H9 (cell line): ENCODE data around the gene RNF224. TPM values are rescaled to one million over a fixed set of nuclear protein-coding genes. Genes with fewer than 3 reads are reported as not detected.

Experiments
- DNase-seq: peaks from one replicate; pipeline ENCODE4 v3.0.0-alpha.2; 2017
- H2AFZ ChIP-seq: one replicate; pipeline ENCODE4 v1.6.1; 2013; ENCODE audit warnings: mild to moderate bottlenecking, low read length, control low read depth, moderate library complexity
- H2AK5ac ChIP-seq: 2 replicates; pipeline ENCODE4 v1.6.1; 2013; ENCODE audit warnings: low read length, control low read depth, mixed read lengths; ENCODE audit not compliant: insufficient read length
- H2BK120ac ChIP-seq: one replicate; pipeline ENCODE4 v1.6.1; 2013; ENCODE audit warnings: low read depth, mild to moderate bottlenecking, low read length, control low read depth, inconsistent platforms; ENCODE audit not compliant: poor library complexity, severe bottlenecking
- H2BK12ac ChIP-seq: 2 replicates; pipeline ENCODE4 v1.6.1; 2013; ENCODE audit warnings: low read length, control low read depth, mixed read lengths, low read depth; ENCODE audit not compliant: insufficient read length
- H2BK15ac ChIP-seq: 2 replicates; pipeline ENCODE4 v1.6.1; 2013; ENCODE audit warnings: low read depth, low read length, control low read depth
- H2BK20ac ChIP-seq: one replicate; pipeline ENCODE4 v1.6.1; 2013; ENCODE audit warnings: low read depth, mild to moderate bottlenecking, low read length, control low read depth, inconsistent platforms; ENCODE audit not compliant: poor library complexity, severe bottlenecking
- H2BK5ac ChIP-seq: 2 replicates; pipeline ENCODE4 v1.6.1; 2013; ENCODE audit warnings: low read length, control low read depth, mixed read lengths; ENCODE audit not compliant: insufficient read length
- H3K14ac ChIP-seq: 2 replicates; pipeline ENCODE4 v1.6.1; 2013; ENCODE audit warnings: low read length, control low read depth; ENCODE audit not compliant: insufficient read depth
- H3K18ac ChIP-seq: 2 replicates; pipeline ENCODE4 v1.6.1; 2013; ENCODE audit warnings: low read depth, mild to moderate bottlenecking, mixed read lengths, low read length, control low read depth; ENCODE audit not compliant: insufficient read length
- H3K23ac ChIP-seq: 2 replicates; pipeline ENCODE4 v1.6.1; 2013; ENCODE audit warnings: low read length, control low read depth, mixed read lengths, low read depth; ENCODE audit not compliant: insufficient read length
- H3K23me2 ChIP-seq: 2 replicates; pipeline ENCODE4 v1.6.1; 2013; ENCODE audit warnings: low read depth, mild to moderate bottlenecking, mixed read lengths, low read length, control low read depth; ENCODE audit not compliant: insufficient read length, poor library complexity, severe bottlenecking
- H3K27ac ChIP-seq: 2 replicates; pipeline ENCODE4 v1.5.1; 2013; ENCODE audit warnings: low read length, control low read depth, mixed read lengths, low read depth; ENCODE audit not compliant: insufficient read length
- H3K27me3 ChIP-seq: 2 replicates; pipeline ENCODE4 v1.6.1; 2013; ENCODE audit warnings: low read length, control low read depth, inconsistent platforms; ENCODE audit not compliant: insufficient read depth
- H3K4ac ChIP-seq: 2 replicates; pipeline ENCODE4 v1.6.1; 2013; ENCODE audit warnings: low read depth, mild to moderate bottlenecking, control low read depth, inconsistent platforms, low read length, moderate library complexity
- H3K4me1 ChIP-seq: 2 replicates; pipeline ENCODE4 v1.6.1; 2013; ENCODE audit warnings: low read length, control low read depth, inconsistent platforms; ENCODE audit not compliant: insufficient read depth
- H3K4me2 ChIP-seq: 2 replicates; pipeline ENCODE4 v1.6.1; 2013; ENCODE audit warnings: low read length, control low read depth, mixed read lengths; ENCODE audit not compliant: insufficient read length, insufficient read depth
- H3K56ac ChIP-seq: 2 replicates; pipeline ENCODE4 v1.6.1; 2013; ENCODE audit warnings: low read depth, mild to moderate bottlenecking, mixed read lengths, low read length, control low read depth; ENCODE audit not compliant: insufficient read length
- H3K79me1 ChIP-seq: 2 replicates; pipeline ENCODE4 v1.6.1; 2013; ENCODE audit warnings: low read depth, mild to moderate bottlenecking, moderate library complexity, low read length, control low read depth, inconsistent platforms; ENCODE audit not compliant: insufficient read depth, poor library complexity, severe bottlenecking
- H3K79me2 ChIP-seq: 2 replicates; pipeline ENCODE4 v1.6.1; 2013; ENCODE audit warnings: low read length, control low read depth, inconsistent platforms; ENCODE audit not compliant: insufficient read depth
- H3K9ac ChIP-seq: 2 replicates; pipeline ENCODE4 v1.6.1; 2013; ENCODE audit warnings: low read length, control low read depth, mixed read lengths; ENCODE audit not compliant: insufficient read length; ENCODE audit errors: extremely low read depth
- H3K9me3 ChIP-seq: one replicate; pipeline ENCODE4 v1.6.1; 2013; ENCODE audit warnings: low read depth, low read length, inconsistent platforms; ENCODE audit not compliant: control insufficient read depth
- H3T11ph ChIP-seq: one replicate; pipeline ENCODE4 v1.6.1; 2013; ENCODE audit warnings: mild to moderate bottlenecking, low read length, control low read depth, inconsistent platforms
- H4K20me1 ChIP-seq: one replicate; pipeline ENCODE4 v1.6.1; 2013; ENCODE audit not compliant: control insufficient read depth, insufficient read length, insufficient read depth
- H4K5ac ChIP-seq: 2 replicates; pipeline ENCODE4 v1.6.1; 2013; ENCODE audit warnings: low read depth, mild to moderate bottlenecking, mixed read lengths, low read length, control low read depth; ENCODE audit not compliant: insufficient read length
- H4K8ac ChIP-seq: replicated peaks from 2 replicates; pipeline ENCODE4 v1.6.1; 2013; ENCODE audit warnings: low read length, control low read depth, mixed read lengths, low read depth; ENCODE audit not compliant: insufficient read length
- H4K91ac ChIP-seq: 2 replicates; pipeline ENCODE4 v1.6.1; 2013; ENCODE audit warnings: low read depth, mild to moderate bottlenecking, moderate library complexity, mixed read lengths, low read length, control low read depth; ENCODE audit not compliant: insufficient read length
- H3K27ac Mint-ChIP-seq, 3 experiments: 2 replicates in 2 of 3; 3 replicates in 1 of 3; pipeline ENCODE4 v1.8.0; 2020 to 2021; ENCODE audit warnings: mixed read lengths in 3 of 3, mild to moderate bottlenecking in 1 of 3, moderate library complexity in 1 of 3
- H3K27me3 Mint-ChIP-seq: 2 replicates; pipeline ENCODE4 v1.8.0; 2021; ENCODE audit warnings: low read depth, mild to moderate bottlenecking, moderate library complexity, mixed read lengths
- H3K36me3 Mint-ChIP-seq, 3 experiments: 2 replicates in 2 of 3; 3 replicates in 1 of 3; pipeline ENCODE4 v1.8.0; 2020 to 2021; ENCODE audit warnings: low read depth in 3 of 3, mixed read lengths in 3 of 3; ENCODE audit not compliant: insufficient read depth in 1 of 3
- H3K4me1 Mint-ChIP-seq, 2 experiments: 2 replicates each; pipeline ENCODE4 v1.8.0; 2020; ENCODE audit warnings: mixed read lengths in 2 of 2
- H3K4me3 Mint-ChIP-seq, 2 experiments: 2 replicates in 1 of 2; 3 replicates in 1 of 2; pipeline ENCODE4 v1.8.0; 2020 to 2021; ENCODE audit warnings: mild to moderate bottlenecking in 2 of 2, mixed read lengths in 2 of 2, moderate library complexity in 1 of 2
- H3K9me3 Mint-ChIP-seq, 2 experiments: 2 replicates in 1 of 2; 3 replicates in 1 of 2; pipeline ENCODE4 v1.8.0; 2020; ENCODE audit warnings: mild to moderate bottlenecking in 2 of 2, mixed read lengths in 2 of 2, moderate library complexity in 1 of 2
- CTCF ChIP-seq: fragments of 200-600 bp; sonication (generic); conservative IDR thresholded peaks from 3 replicates; pipeline ENCODE4 v1.8.0; 2021; ENCODE audit warnings: antibody characterized with exemption, mild to moderate bottlenecking
- WGBS: extraction: QIAGEN DNeasy Blood & Tissue Kit; methylation state at CpG from one replicate; pipeline ENCODE4 v1.1.7; 2013; ENCODE audit warnings: missing lambda C conversion rate, low lambda C conversion rate, mixed read lengths; ENCODE audit not compliant: insufficient read length; ENCODE audit errors: extremely low coverage; 5-methylcytosine and 5-hydroxymethylcytosine counted together
- total RNA-seq: library from RNA; stranded (reverse); gene quantifications from 2 replicates; pipeline ENCODE4 v1.2.1, GENCODE V29; 2021

The RNF224 gene
- total RNA-seq, 1 experiment from 2014 or later, result 0.15 TPM

DNA sequence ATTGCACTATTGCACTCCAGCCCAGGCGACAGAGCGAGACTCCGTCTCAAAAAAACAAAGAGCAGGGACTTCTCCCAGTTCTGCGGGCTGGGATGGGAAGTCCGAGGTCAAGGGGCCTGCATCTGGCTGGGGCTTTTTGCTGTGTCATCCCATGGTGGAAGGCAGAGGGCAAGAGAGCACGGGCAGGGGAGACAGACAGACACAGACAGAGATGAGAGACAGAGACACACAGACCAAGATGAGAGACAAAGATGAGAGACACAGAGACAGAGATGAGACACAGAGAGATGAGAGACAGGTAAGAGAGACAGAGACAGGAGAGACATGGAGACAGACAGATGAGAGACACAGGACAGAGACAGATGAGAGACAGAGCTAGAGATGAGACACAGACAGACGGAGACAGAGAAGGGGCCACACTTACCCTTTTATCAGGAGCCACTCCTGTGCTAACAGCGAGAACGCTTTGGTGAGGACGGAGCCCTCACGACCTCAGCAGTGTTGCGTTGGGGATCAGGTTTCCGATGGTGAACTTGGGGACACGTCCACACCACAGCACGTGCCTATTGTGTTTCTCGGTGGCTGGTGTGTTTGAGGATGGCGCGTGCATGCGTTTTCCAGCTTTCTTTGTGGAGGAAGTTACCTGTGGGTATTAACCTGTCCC lies 41.4 kb downstream of the RNF224 start:
- no peaks in the 10 kb centered on the region for H3K27me3 ChIP-seq
- no peak overlapping the region for H3K9ac ChIP-seq
- H4K8ac ChIP-seq, result no peak overlapping the region
- no peaks in the 10 kb centered on the region for H4K20me1 ChIP-seq
- Mint-ChIP-seq H3K27me3 (no peaks in the 10 kb centered on the region; the same call in 1 of the 2 replicates), H3K9me3 (no peaks in the 10 kb centered on the region; a peak in 1 of 5 replicates), H3K36me3 (peaks cover 12 to 59% (median 43%) of the 10 kb centered on the region in 3 experiments; a peak in 6 of 7 replicates), H3K4me3 (no peak overlapping the region), H3K4me1 (no peaks in the 10 kb centered on the region; a peak in 1 of 4 replicates), H3K27ac (peak overlapping the region in 2 of 3 experiments; percentile 3 to 8; a peak in 1 of 7 replicates)
- H4K91ac ChIP-seq, result no peak overlapping the region
- no peak overlapping the region for H3K14ac ChIP-seq
- DNase-seq, result no peak
- no peak overlapping the region for H2BK20ac ChIP-seq
- H3K4me2 ChIP-seq, result no peak overlapping the region
- no peak overlapping the region for H2BK5ac ChIP-seq
- H3T11ph ChIP-seq, result no peak overlapping the region
- H2BK120ac ChIP-seq, result no peak overlapping the region
- H3K18ac ChIP-seq, result no peak overlapping the region
- no peaks in the 10 kb centered on the region for H3K79me2 ChIP-seq
- H3K27ac ChIP-seq, result no peak overlapping the region
- H2BK12ac ChIP-seq, result no peak overlapping the region
- no peak overlapping the region for H3K4ac ChIP-seq
- H3K79me1 ChIP-seq, result no peaks in the 10 kb centered on the region
- no peak overlapping the region for H4K5ac ChIP-seq
- no CpG with 5 or more reads among the region's 19 CpGs for WGBS
- no peak overlapping the region for H3K23ac ChIP-seq
- H2AK5ac ChIP-seq, result no peak overlapping the region
- H2AFZ ChIP-seq, result no peak overlapping the region
- H3K23me2 ChIP-seq, result no peaks in the 10 kb centered on the region
- no peaks in the 10 kb centered on the region for H3K4me1 ChIP-seq
- no peak overlapping the region for H3K56ac ChIP-seq
- H2BK15ac ChIP-seq, result no peak overlapping the region
- H3K9me3 ChIP-seq, result no peaks in the 10 kb centered on the region
- no peak for TF ChIP-seq CTCF
